ENCODE measurements around the gene IGFN1.

GRCh38 chr1:201216395-201217085, 25.9 kb downstream of the IGFN1 start:
- TF ChIP-seq, protein P1, sequence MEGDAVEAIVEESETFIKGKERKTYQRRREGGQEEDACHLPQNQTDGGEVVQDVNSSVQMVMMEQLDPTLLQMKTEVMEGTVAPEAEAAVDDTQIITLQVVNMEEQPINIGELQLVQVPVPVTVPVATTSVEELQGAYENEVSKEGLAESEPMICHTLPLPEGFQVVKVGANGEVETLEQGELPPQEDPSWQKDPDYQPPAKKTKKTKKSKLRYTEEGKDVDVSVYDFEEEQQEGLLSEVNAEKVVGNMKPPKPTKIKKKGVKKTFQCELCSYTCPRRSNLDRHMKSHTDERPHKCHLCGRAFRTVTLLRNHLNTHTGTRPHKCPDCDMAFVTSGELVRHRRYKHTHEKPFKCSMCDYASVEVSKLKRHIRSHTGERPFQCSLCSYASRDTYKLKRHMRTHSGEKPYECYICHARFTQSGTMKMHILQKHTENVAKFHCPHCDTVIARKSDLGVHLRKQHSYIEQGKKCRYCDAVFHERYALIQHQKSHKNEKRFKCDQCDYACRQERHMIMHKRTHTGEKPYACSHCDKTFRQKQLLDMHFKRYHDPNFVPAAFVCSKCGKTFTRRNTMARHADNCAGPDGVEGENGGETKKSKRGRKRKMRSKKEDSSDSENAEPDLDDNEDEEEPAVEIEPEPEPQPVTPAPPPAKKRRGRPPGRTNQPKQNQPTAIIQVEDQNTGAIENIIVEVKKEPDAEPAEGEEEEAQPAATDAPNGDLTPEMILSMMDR (IDR thresholded peaks at IDR 0.05; ENCODE audit: low read depth, low read length, missing input control), result no peak
- TF ChIP-seq YY1 (IDR thresholded peaks at IDR 0.05), result no peak
- TF ChIP-seq REST (IDR thresholded peaks at IDR 0.05), result no peak
- TF ChIP-seq HNF4G (IDR thresholded peaks at IDR 0.05), result no peak
- TF ChIP-seq TAF1 (conservative IDR thresholded peaks at IDR 0.05), result no peak
- TF ChIP-seq SP1 (IDR thresholded peaks at IDR 0.05), result no peak
- TF ChIP-seq, protein P2, sequence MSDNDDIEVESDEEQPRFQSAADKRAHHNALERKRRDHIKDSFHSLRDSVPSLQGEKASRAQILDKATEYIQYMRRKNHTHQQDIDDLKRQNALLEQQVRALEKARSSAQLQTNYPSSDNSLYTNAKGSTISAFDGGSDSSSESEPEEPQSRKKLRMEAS (IDR thresholded peaks at IDR 0.05), result no peak
- no peak for TF ChIP-seq RAD21 (IDR thresholded peaks at IDR 0.05)
